SK-N-SH (cell line): ENCODE results near the gene TFR2. TPM values are rescaled to one million over a fixed set of nuclear protein-coding genes. Genes with fewer than 3 reads are reported as not detected.

Experiments used
- CTCF ChIA-PET: fragments of 300-600, 350-600 bp; formaldehyde crosslinking; extraction: SDS; loops from one replicate; lab custom pipeline; 2021; lab: Yijun Ruan, JAX
- POLR2A ChIA-PET: fragments of 350-600 bp; sonication (Branson Sonifier 250); formaldehyde crosslinking; extraction: SDS; loops from one replicate; lab custom pipeline; 2020; ENCODE audit warnings: antibody characterized with exemption, inconsistent platforms; lab: Yijun Ruan, JAX
- DNase-seq: peaks from one replicate; pipeline ENCODE4 v3.0.0; 2012
- H2AFZ ChIP-seq: fragments of 200-600 bp; sonication (generic); 2 replicates; pipeline ENCODE4 v1.8.1; 2016; ENCODE audit warnings: antibody characterized with exemption, mild to moderate bottlenecking, low read depth
- H3F3A ChIP-seq: fragments of 200-600 bp; sonication (generic); replicated peaks from 2 replicates; pipeline ENCODE3; 2016; ENCODE audit warnings: antibody characterized with exemption, mild to moderate bottlenecking; ENCODE audit not compliant: insufficient read depth
- H3K27ac ChIP-seq, 2 experiments: fragments of 200-500 bp in 1 of 2; fragments of 200-600 bp in 1 of 2; sonication (Bioruptor generic) in 1 of 2; sonication (generic), shearing (Covaris generic) in 1 of 2; 2 replicates each; pipeline versions ENCODE4 v1.5.1 to v1.6.1; 2014 to 2016; ENCODE audit warnings: low read depth in 2 of 2, inconsistent platforms in 1 of 2, low read length in 1 of 2, mild to moderate bottlenecking in 1 of 2, mixed read lengths in 1 of 2
- H3K27me3 ChIP-seq: fragments of 200-600 bp; sonication (generic), shearing (Covaris generic); 2 replicates; pipeline ENCODE4 v1.6.1; 2016; ENCODE audit warnings: mixed run types; ENCODE audit not compliant: insufficient read depth
- H3K36me3 ChIP-seq, 2 experiments: fragments of 200-500 bp in 1 of 2; fragments of 200-600 bp in 1 of 2; sonication (Bioruptor generic) in 1 of 2; sonication (generic) in 1 of 2; replicated peaks in 1 of 2; 2 replicates each; pipeline versions ENCODE3 to v1.5.1; 2014 to 2016; ENCODE audit warnings: low read length in 1 of 2, mild to moderate bottlenecking in 1 of 2; ENCODE audit not compliant: insufficient read depth in 2 of 2, control insufficient read depth in 1 of 2
- H3K4me1 ChIP-seq, 2 experiments: fragments of 200-500 bp in 1 of 2; fragments of 200-600 bp in 1 of 2; sonication (Bioruptor generic) in 1 of 2; sonication (generic), shearing (Covaris generic) in 1 of 2; 2 replicates each; pipeline versions ENCODE4 v1.5.1 to v1.6.1; 2014 to 2016; ENCODE audit warnings: low read depth in 1 of 2, low read length in 1 of 2, mixed run types in 1 of 2; ENCODE audit not compliant: insufficient read depth in 2 of 2, control insufficient read depth in 1 of 2
- H3K4me2 ChIP-seq: fragments of 200-600 bp; sonication (generic), shearing (Covaris generic); 2 replicates; pipeline ENCODE4 v1.6.1; 2017; ENCODE audit warnings: mixed run types
- H3K4me3 ChIP-seq, 2 experiments: fragments of 200-500 bp in 1 of 2; fragments of 200-600 bp in 1 of 2; sonication (Bioruptor generic) in 1 of 2; sonication (generic), shearing (Covaris generic) in 1 of 2; 2 replicates each; pipeline versions ENCODE4 v1.5.1 to v1.8.1; 2014 to 2016; ENCODE audit warnings: low read depth in 2 of 2, inconsistent platforms in 1 of 2, low read length in 1 of 2, mild to moderate bottlenecking in 1 of 2, mixed read lengths in 1 of 2, moderate library complexity in 1 of 2
- H3K79me2 ChIP-seq: fragments of 200-600 bp; sonication (generic); 2 replicates; pipeline ENCODE4 v1.8.1; 2017; ENCODE audit warnings: mild to moderate bottlenecking; ENCODE audit not compliant: insufficient read depth
- H3K9ac ChIP-seq: fragments of 200-600 bp; sonication (generic); 2 replicates; pipeline ENCODE4 v1.6.1; 2017; ENCODE audit warnings: mixed run types
- H3K9me2 ChIP-seq: fragments of 200-600 bp; sonication (generic); 2 replicates; pipeline ENCODE4 v1.6.1; 2017; ENCODE audit warnings: mixed run types
- H3K9me3 ChIP-seq: fragments of 200-600 bp; sonication (generic); 2 replicates; pipeline ENCODE4 v1.6.1; 2017; ENCODE audit warnings: mixed run types, mild to moderate bottlenecking, moderate library complexity
- H4K20me1 ChIP-seq: fragments of 200-600 bp; sonication (generic); 2 replicates; pipeline ENCODE4 v1.6.1; 2017; ENCODE audit warnings: mild to moderate bottlenecking, mixed run types; ENCODE audit not compliant: insufficient read depth
- EZH2phosphoT487 ChIP-seq: fragments of 200-600 bp; sonication (generic); IDR thresholded peaks from 2 replicates; pipeline ENCODE4 v1.6.1; 2017; ENCODE audit warnings: low read depth, mixed run types, mild to moderate bottlenecking, antibody characterized with exemption, moderate library complexity, borderline replicate concordance
- FOXM1 ChIP-seq: IDR thresholded peaks from 2 replicates; pipeline ENCODE4 v1.4.0; 2012; ENCODE audit warnings: low read depth, mild to moderate bottlenecking
- GABPA ChIP-seq: IDR thresholded peaks from 2 replicates; pipeline ENCODE4 v1.4.0; 2012; ENCODE audit warnings: low read depth, mild to moderate bottlenecking
- POLR2AphosphoS5 ChIP-seq: IDR thresholded peaks from 2 replicates; pipeline ENCODE4 v1.6.1; 2012; ENCODE audit warnings: low read depth, low read length
- RAD21 ChIP-seq: IDR thresholded peaks from 2 replicates; pipeline ENCODE4 v1.6.1; 2012; ENCODE audit warnings: mild to moderate bottlenecking, low read length
- RFX5 ChIP-seq: IDR thresholded peaks from 2 replicates; pipeline ENCODE4 v1.6.1; 2012; ENCODE audit warnings: mild to moderate bottlenecking, improper control_type of control experiment, low read length
- USF1 ChIP-seq: IDR thresholded peaks from 2 replicates; pipeline ENCODE4 v1.4.0; 2012; ENCODE audit warnings: low read depth, borderline replicate concordance
- ZBTB33 ChIP-seq: IDR thresholded peaks from 2 replicates; pipeline ENCODE4 v1.4.0; 2012; ENCODE audit warnings: low read depth, borderline replicate concordance
- WGBS: methylation state at CpG from one replicate; pipeline ENCODE4 v1.1.6; 2017; ENCODE audit warnings: low lambda C conversion rate; 5-methylcytosine and 5-hydroxymethylcytosine counted together
- polyA plus RNA-seq, 3 experiments: library from polyadenylated mRNA; depleted of rRNA; stranded (reverse); fragments of >200 nt; gene quantifications; 2 replicates each; pipeline ENCODE4 v1.2.3, GENCODE V29; 2012
- TF ChIP-seq, protein P1 (sequence below): IDR thresholded peaks from 2 replicates; pipeline ENCODE4 v1.6.1; 2012; ENCODE audit warnings: mild to moderate bottlenecking, low read depth, low read length, moderate library complexity
- TF ChIP-seq, protein P2 (sequence below): IDR thresholded peaks from 2 replicates; pipeline ENCODE4; 2012

The TFR2 gene
- polyA plus RNA-seq, 1 of the 3 experiments (the other 2 are of a cell fraction): 0.30 TPM

GRCh38 chr7:100591596-100591995 lies 49.8 kb downstream of the TFR2 start:
- H4K20me1 ChIP-seq: no peaks in the 10 kb centered on the region
- WGBS: 93% methylated on average over 17 of the region's 17 CpGs
- H3K27ac ChIP-seq: no peak overlapping the region
- H3K4me3 ChIP-seq: no peak overlapping the region
- H3K4me2 ChIP-seq: no peak overlapping the region
- no peaks in the 10 kb centered on the region; a peak in 1 of 4 replicates for H3K4me1 ChIP-seq
- no peaks in the 10 kb centered on the region for H3K36me3 ChIP-seq
- H3F3A ChIP-seq: peaks cover 7% of the 10 kb centered on the region
- no peak for DNase-seq
- H3K9me2 ChIP-seq: no peaks in the 10 kb centered on the region
- H2AFZ ChIP-seq: no peak overlapping the region
- no peaks in the 10 kb centered on the region for H3K27me3 ChIP-seq
- ChIA-PET POLR2A (no interaction called here), CTCF (interaction anchor here (0.8 to 11.9 kb wide), 9 partner anchors 8 to 114 kb away, joined by 3 to 149 read pairs (median 4); partner anchors contain the start of genes PCOLCE and POP7)
- H3K9ac ChIP-seq: no peak overlapping the region
- no peak for TF ChIP-seq FOXM1
- H3K79me2 ChIP-seq: no peaks in the 10 kb centered on the region
- H3K9me3 ChIP-seq: no peaks in the 10 kb centered on the region

DNA sequence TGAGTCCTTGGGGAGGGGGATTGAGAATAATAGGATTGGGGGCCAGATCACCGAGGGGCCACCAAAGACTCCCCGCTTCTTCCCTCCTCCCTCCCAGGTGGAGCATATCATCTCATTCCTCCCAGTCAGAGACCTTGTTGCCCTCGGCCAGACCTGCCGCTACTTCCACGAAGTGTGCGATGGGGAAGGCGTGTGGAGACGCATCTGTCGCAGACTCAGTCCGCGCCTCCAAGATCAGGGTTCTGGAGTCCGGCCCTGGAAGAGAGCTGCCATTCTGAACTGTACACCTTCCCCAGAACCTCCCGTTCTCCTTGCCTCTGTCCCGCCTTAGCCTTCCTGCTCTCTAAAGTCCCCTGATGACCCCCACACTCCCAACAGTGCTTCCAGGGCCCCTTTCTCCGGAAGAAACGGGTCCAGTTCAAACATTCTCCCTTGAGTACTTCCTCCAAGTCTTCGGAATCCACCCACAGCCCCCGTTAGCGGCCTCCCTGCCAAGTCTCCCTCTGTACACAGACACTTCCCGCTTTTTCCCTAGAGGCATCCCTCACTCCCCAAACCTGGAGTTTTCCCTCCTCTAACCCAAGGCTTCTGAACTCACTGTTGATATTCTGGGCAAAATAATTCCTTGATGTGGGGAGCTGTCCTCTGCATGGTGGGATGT lies 51.1 kb downstream of the TFR2 start:
- no peak for TF ChIP-seq GABPA
- TF ChIP-seq, protein P1, sequence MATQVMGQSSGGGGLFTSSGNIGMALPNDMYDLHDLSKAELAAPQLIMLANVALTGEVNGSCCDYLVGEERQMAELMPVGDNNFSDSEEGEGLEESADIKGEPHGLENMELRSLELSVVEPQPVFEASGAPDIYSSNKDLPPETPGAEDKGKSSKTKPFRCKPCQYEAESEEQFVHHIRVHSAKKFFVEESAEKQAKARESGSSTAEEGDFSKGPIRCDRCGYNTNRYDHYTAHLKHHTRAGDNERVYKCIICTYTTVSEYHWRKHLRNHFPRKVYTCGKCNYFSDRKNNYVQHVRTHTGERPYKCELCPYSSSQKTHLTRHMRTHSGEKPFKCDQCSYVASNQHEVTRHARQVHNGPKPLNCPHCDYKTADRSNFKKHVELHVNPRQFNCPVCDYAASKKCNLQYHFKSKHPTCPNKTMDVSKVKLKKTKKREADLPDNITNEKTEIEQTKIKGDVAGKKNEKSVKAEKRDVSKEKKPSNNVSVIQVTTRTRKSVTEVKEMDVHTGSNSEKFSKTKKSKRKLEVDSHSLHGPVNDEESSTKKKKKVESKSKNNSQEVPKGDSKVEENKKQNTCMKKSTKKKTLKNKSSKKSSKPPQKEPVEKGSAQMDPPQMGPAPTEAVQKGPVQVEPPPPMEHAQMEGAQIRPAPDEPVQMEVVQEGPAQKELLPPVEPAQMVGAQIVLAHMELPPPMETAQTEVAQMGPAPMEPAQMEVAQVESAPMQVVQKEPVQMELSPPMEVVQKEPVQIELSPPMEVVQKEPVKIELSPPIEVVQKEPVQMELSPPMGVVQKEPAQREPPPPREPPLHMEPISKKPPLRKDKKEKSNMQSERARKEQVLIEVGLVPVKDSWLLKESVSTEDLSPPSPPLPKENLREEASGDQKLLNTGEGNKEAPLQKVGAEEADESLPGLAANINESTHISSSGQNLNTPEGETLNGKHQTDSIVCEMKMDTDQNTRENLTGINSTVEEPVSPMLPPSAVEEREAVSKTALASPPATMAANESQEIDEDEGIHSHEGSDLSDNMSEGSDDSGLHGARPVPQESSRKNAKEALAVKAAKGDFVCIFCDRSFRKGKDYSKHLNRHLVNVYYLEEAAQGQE: no peak
- no peak overlapping the region for H3K9ac ChIP-seq
- peaks cover 7% of the 10 kb centered on the region for H3F3A ChIP-seq
- no peak for DNase-seq
- no peaks in the 10 kb centered on the region for H3K27me3 ChIP-seq
- no peak overlapping the region for H2AFZ ChIP-seq
- POLR2A ChIA-PET: interaction anchor here (2.6 kb wide), 1 partner anchor 13 kb away, joined by 16 read pairs; the partner anchor contains the start of gene PCOLCE
- no peak overlapping the region for H3K27ac ChIP-seq
- H3K4me1 ChIP-seq: peaks cover 0 to 3% of the 10 kb centered on the region in 2 experiments; a peak in 1 of 4 replicates
- WGBS: 91% methylated on average over 20 of the region's 20 CpGs
- peaks cover 4% of the 10 kb centered on the region for H4K20me1 ChIP-seq
- no peaks in the 10 kb centered on the region for H3K36me3 ChIP-seq
- CTCF ChIA-PET: interaction anchor here (0.9 to 11.9 kb wide), 11 partner anchors 13 to 124 kb away, joined by 3 to 149 read pairs (median 6); partner anchors contain the start of gene POP7
- no peak overlapping the region for H3K4me2 ChIP-seq
- H3K9me3 ChIP-seq: no peaks in the 10 kb centered on the region
- peaks cover 7% of the 10 kb centered on the region for H3K79me2 ChIP-seq
- H3K9me2 ChIP-seq: no peaks in the 10 kb centered on the region
- H3K4me3 ChIP-seq: no peak overlapping the region

- H3K9me3 ChIP-seq: no peaks in the 10 kb centered on the region
- H2AFZ ChIP-seq: no peak overlapping the region
- ChIA-PET POLR2A (interaction anchor here (2.6 kb wide), 1 partner anchor 14 kb away, joined by 16 read pairs; the partner anchor contains the start of gene PCOLCE), CTCF (interaction anchor here (0.7 to 11.9 kb wide), 24 partner anchors 8 to 507 kb away, joined by 3 to 149 read pairs (median 6); partner anchors contain the start of genes AGFG2, NYAP1, PCOLCE and POP7)
- no peak overlapping the region for H3K4me3 ChIP-seq
- peaks cover 11% of the 10 kb centered on the region for H4K20me1 ChIP-seq
- peaks cover 5 to 10% of the 10 kb centered on the region in 2 experiments; a peak in 2 of 4 replicates for H3K4me1 ChIP-seq
- no peaks in the 10 kb centered on the region for H3K36me3 ChIP-seq
- peaks cover 7% of the 10 kb centered on the region for H3F3A ChIP-seq
- 89% methylated on average over 7 of the region's 7 CpGs for WGBS
- no peaks in the 10 kb centered on the region for H3K9me2 ChIP-seq
- no peak overlapping the region for H3K27ac ChIP-seq
- H3K4me2 ChIP-seq: no peak overlapping the region
- no peak overlapping the region for H3K9ac ChIP-seq
- no peaks in the 10 kb centered on the region for H3K27me3 ChIP-seq
- no peak for DNase-seq
- H3K79me2 ChIP-seq: peaks cover 15% of the 10 kb centered on the region
- TF ChIP-seq EZH2phosphoT487 (no peak), ZBTB33 (no peak), RFX5 (no peak), RAD21 (no peak), USF1 (no peak), POLR2AphosphoS5 (no peak)
- TF ChIP-seq, protein P2, sequence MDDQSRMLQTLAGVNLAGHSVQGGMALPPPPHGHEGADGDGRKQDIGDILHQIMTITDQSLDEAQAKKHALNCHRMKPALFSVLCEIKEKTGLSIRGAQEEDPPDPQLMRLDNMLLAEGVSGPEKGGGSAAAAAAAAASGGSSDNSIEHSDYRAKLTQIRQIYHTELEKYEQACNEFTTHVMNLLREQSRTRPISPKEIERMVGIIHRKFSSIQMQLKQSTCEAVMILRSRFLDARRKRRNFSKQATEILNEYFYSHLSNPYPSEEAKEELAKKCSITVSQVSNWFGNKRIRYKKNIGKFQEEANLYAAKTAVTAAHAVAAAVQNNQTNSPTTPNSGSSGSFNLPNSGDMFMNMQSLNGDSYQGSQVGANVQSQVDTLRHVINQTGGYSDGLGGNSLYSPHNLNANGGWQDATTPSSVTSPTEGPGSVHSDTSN: no peak
Observed at GRCh38 chr7:100589341-100589947, 51.9 kb downstream of the TFR2 start.
